H9 (cell line): Measurements from ENCODE around the gene PPP1R15A. TPM values are rescaled to one million over a fixed set of nuclear protein-coding genes. Genes with fewer than 3 reads are reported as not detected.
A peak's percentile ranks its signal among the peaks of the same experiment; 100 is the strongest.

Experiments used
- DNase-seq: peaks from one replicate; pipeline ENCODE4 v3.0.0-alpha.2; 2017
- H2AFZ ChIP-seq: one replicate; pipeline ENCODE4 v1.6.1; 2013; ENCODE audit warnings: mild to moderate bottlenecking, low read length, control low read depth, moderate library complexity
- H2AK5ac ChIP-seq: 2 replicates; pipeline ENCODE4 v1.6.1; 2013; ENCODE audit warnings: low read length, control low read depth, mixed read lengths; ENCODE audit not compliant: insufficient read length
- H2BK120ac ChIP-seq: one replicate; pipeline ENCODE4 v1.6.1; 2013; ENCODE audit warnings: low read depth, mild to moderate bottlenecking, low read length, control low read depth, inconsistent platforms; ENCODE audit not compliant: poor library complexity, severe bottlenecking
- H2BK12ac ChIP-seq: 2 replicates; pipeline ENCODE4 v1.6.1; 2013; ENCODE audit warnings: low read length, control low read depth, mixed read lengths, low read depth; ENCODE audit not compliant: insufficient read length
- H2BK15ac ChIP-seq: 2 replicates; pipeline ENCODE4 v1.6.1; 2013; ENCODE audit warnings: low read depth, low read length, control low read depth
- H2BK20ac ChIP-seq: one replicate; pipeline ENCODE4 v1.6.1; 2013; ENCODE audit warnings: low read depth, mild to moderate bottlenecking, low read length, control low read depth, inconsistent platforms; ENCODE audit not compliant: poor library complexity, severe bottlenecking
- H2BK5ac ChIP-seq: 2 replicates; pipeline ENCODE4 v1.6.1; 2013; ENCODE audit warnings: low read length, control low read depth, mixed read lengths; ENCODE audit not compliant: insufficient read length
- H3K14ac ChIP-seq: 2 replicates; pipeline ENCODE4 v1.6.1; 2013; ENCODE audit warnings: low read length, control low read depth; ENCODE audit not compliant: insufficient read depth
- H3K18ac ChIP-seq: 2 replicates; pipeline ENCODE4 v1.6.1; 2013; ENCODE audit warnings: low read depth, mild to moderate bottlenecking, mixed read lengths, low read length, control low read depth; ENCODE audit not compliant: insufficient read length
- H3K23ac ChIP-seq: 2 replicates; pipeline ENCODE4 v1.6.1; 2013; ENCODE audit warnings: low read length, control low read depth, mixed read lengths, low read depth; ENCODE audit not compliant: insufficient read length
- H3K23me2 ChIP-seq: 2 replicates; pipeline ENCODE4 v1.6.1; 2013; ENCODE audit warnings: low read depth, mild to moderate bottlenecking, mixed read lengths, low read length, control low read depth; ENCODE audit not compliant: insufficient read length, poor library complexity, severe bottlenecking
- H3K27ac ChIP-seq: 2 replicates; pipeline ENCODE4 v1.5.1; 2013; ENCODE audit warnings: low read length, control low read depth, mixed read lengths, low read depth; ENCODE audit not compliant: insufficient read length
- H3K27me3 ChIP-seq: 2 replicates; pipeline ENCODE4 v1.6.1; 2013; ENCODE audit warnings: low read length, control low read depth, inconsistent platforms; ENCODE audit not compliant: insufficient read depth
- H3K4ac ChIP-seq: 2 replicates; pipeline ENCODE4 v1.6.1; 2013; ENCODE audit warnings: low read depth, mild to moderate bottlenecking, control low read depth, inconsistent platforms, low read length, moderate library complexity
- H3K4me1 ChIP-seq: 2 replicates; pipeline ENCODE4 v1.6.1; 2013; ENCODE audit warnings: low read length, control low read depth, inconsistent platforms; ENCODE audit not compliant: insufficient read depth
- H3K4me2 ChIP-seq: 2 replicates; pipeline ENCODE4 v1.6.1; 2013; ENCODE audit warnings: low read length, control low read depth, mixed read lengths; ENCODE audit not compliant: insufficient read length, insufficient read depth
- H3K56ac ChIP-seq: 2 replicates; pipeline ENCODE4 v1.6.1; 2013; ENCODE audit warnings: low read depth, mild to moderate bottlenecking, mixed read lengths, low read length, control low read depth; ENCODE audit not compliant: insufficient read length
- H3K79me1 ChIP-seq: 2 replicates; pipeline ENCODE4 v1.6.1; 2013; ENCODE audit warnings: low read depth, mild to moderate bottlenecking, moderate library complexity, low read length, control low read depth, inconsistent platforms; ENCODE audit not compliant: insufficient read depth, poor library complexity, severe bottlenecking
- H3K79me2 ChIP-seq: 2 replicates; pipeline ENCODE4 v1.6.1; 2013; ENCODE audit warnings: low read length, control low read depth, inconsistent platforms; ENCODE audit not compliant: insufficient read depth
- H3K9ac ChIP-seq: 2 replicates; pipeline ENCODE4 v1.6.1; 2013; ENCODE audit warnings: low read length, control low read depth, mixed read lengths; ENCODE audit not compliant: insufficient read length; ENCODE audit errors: extremely low read depth
- H3K9me3 ChIP-seq: one replicate; pipeline ENCODE4 v1.6.1; 2013; ENCODE audit warnings: low read depth, low read length, inconsistent platforms; ENCODE audit not compliant: control insufficient read depth
- H3T11ph ChIP-seq: one replicate; pipeline ENCODE4 v1.6.1; 2013; ENCODE audit warnings: mild to moderate bottlenecking, low read length, control low read depth, inconsistent platforms
- H4K20me1 ChIP-seq: one replicate; pipeline ENCODE4 v1.6.1; 2013; ENCODE audit not compliant: control insufficient read depth, insufficient read length, insufficient read depth
- H4K5ac ChIP-seq: 2 replicates; pipeline ENCODE4 v1.6.1; 2013; ENCODE audit warnings: low read depth, mild to moderate bottlenecking, mixed read lengths, low read length, control low read depth; ENCODE audit not compliant: insufficient read length
- H4K8ac ChIP-seq: replicated peaks from 2 replicates; pipeline ENCODE4 v1.6.1; 2013; ENCODE audit warnings: low read length, control low read depth, mixed read lengths, low read depth; ENCODE audit not compliant: insufficient read length
- H4K91ac ChIP-seq: 2 replicates; pipeline ENCODE4 v1.6.1; 2013; ENCODE audit warnings: low read depth, mild to moderate bottlenecking, moderate library complexity, mixed read lengths, low read length, control low read depth; ENCODE audit not compliant: insufficient read length
- H3K27ac Mint-ChIP-seq, 3 experiments: 2 replicates in 2 of 3; 3 replicates in 1 of 3; pipeline ENCODE4 v1.8.0; 2020 to 2021; ENCODE audit warnings: mixed read lengths in 3 of 3, mild to moderate bottlenecking in 1 of 3, moderate library complexity in 1 of 3
- H3K27me3 Mint-ChIP-seq: 2 replicates; pipeline ENCODE4 v1.8.0; 2021; ENCODE audit warnings: low read depth, mild to moderate bottlenecking, moderate library complexity, mixed read lengths
- H3K36me3 Mint-ChIP-seq, 3 experiments: 2 replicates in 2 of 3; 3 replicates in 1 of 3; pipeline ENCODE4 v1.8.0; 2020 to 2021; ENCODE audit warnings: low read depth in 3 of 3, mixed read lengths in 3 of 3; ENCODE audit not compliant: insufficient read depth in 1 of 3
- H3K4me1 Mint-ChIP-seq, 2 experiments: 2 replicates each; pipeline ENCODE4 v1.8.0; 2020; ENCODE audit warnings: mixed read lengths in 2 of 2
- H3K4me3 Mint-ChIP-seq, 2 experiments: 2 replicates in 1 of 2; 3 replicates in 1 of 2; pipeline ENCODE4 v1.8.0; 2020 to 2021; ENCODE audit warnings: mild to moderate bottlenecking in 2 of 2, mixed read lengths in 2 of 2, moderate library complexity in 1 of 2
- H3K9me3 Mint-ChIP-seq, 2 experiments: 2 replicates in 1 of 2; 3 replicates in 1 of 2; pipeline ENCODE4 v1.8.0; 2020; ENCODE audit warnings: mild to moderate bottlenecking in 2 of 2, mixed read lengths in 2 of 2, moderate library complexity in 1 of 2
- CTCF ChIP-seq: fragments of 200-600 bp; sonication (generic); conservative IDR thresholded peaks from 3 replicates; pipeline ENCODE4 v1.8.0; 2021; ENCODE audit warnings: antibody characterized with exemption, mild to moderate bottlenecking
- WGBS: extraction: QIAGEN DNeasy Blood & Tissue Kit; methylation state at CpG from one replicate; pipeline ENCODE4 v1.1.7; 2013; ENCODE audit warnings: missing lambda C conversion rate, low lambda C conversion rate, mixed read lengths; ENCODE audit not compliant: insufficient read length; ENCODE audit errors: extremely low coverage; 5-methylcytosine and 5-hydroxymethylcytosine counted together
- total RNA-seq: library from RNA; stranded (reverse); gene quantifications from 2 replicates; pipeline ENCODE4 v1.2.1, GENCODE V29; 2021

Gene PPP1R15A
- total RNA-seq, 1 experiment from 2014 or later, result 17.2 TPM

- no peak overlapping the region for H2BK20ac ChIP-seq
- peak overlapping the region in 1 of 3 experiments; percentile 86; a peak in 2 of 7 replicates for H3K27ac Mint-ChIP-seq
Observed at GRCh38 chr19:48890551-48890950, 18.3 kb downstream of the PPP1R15A start.

More at GRCh38 chr19:48890551-48890950, 18.3 kb downstream of the PPP1R15A start:
- H4K5ac ChIP-seq, result no peak overlapping the region
- no peak overlapping the region for H3K56ac ChIP-seq
- H4K20me1 ChIP-seq, result no peaks in the 10 kb centered on the region
- H3K23me2 ChIP-seq, result no peaks in the 10 kb centered on the region
- no peak overlapping the region for H4K91ac ChIP-seq
- H3K27me3 ChIP-seq, result no peaks in the 10 kb centered on the region
- TF ChIP-seq CTCF, result no peak
- no peak overlapping the region for H2AFZ ChIP-seq
- Mint-ChIP-seq H3K27me3 (peaks cover 2% of the 10 kb centered on the region; the same call in 1 of the 2 replicates), H3K9me3 (no peaks in the 10 kb centered on the region), H3K4me3 (no peak overlapping the region), H3K36me3 (no peaks in the 10 kb centered on the region), H3K4me1 (peaks cover 11 to 22% of the 10 kb centered on the region in 2 experiments)
- H3K9me3 ChIP-seq, result no peaks in the 10 kb centered on the region
- no CpG with 5 or more reads among the region's 4 CpGs for WGBS
- no peak overlapping the region for H3K9ac ChIP-seq
- no peak for DNase-seq
- no peak overlapping the region for H2BK5ac ChIP-seq
- no peak overlapping the region for H2BK120ac ChIP-seq
- no peak overlapping the region for H2BK12ac ChIP-seq
- H3K23ac ChIP-seq, result no peak overlapping the region
- H3K4me2 ChIP-seq, result no peak overlapping the region
- no peak overlapping the region for H2AK5ac ChIP-seq
- H3K4ac ChIP-seq, result no peak overlapping the region
- H2BK15ac ChIP-seq, result no peak overlapping the region
- no peak overlapping the region for H4K8ac ChIP-seq
- no peak overlapping the region for H3K27ac ChIP-seq
- H3K18ac ChIP-seq, result no peak overlapping the region
- no peak overlapping the region for H3T11ph ChIP-seq
- H3K4me1 ChIP-seq, result no peaks in the 10 kb centered on the region; the same call in 1 of the 2 replicates
- no peaks in the 10 kb centered on the region for H3K79me1 ChIP-seq
- H3K14ac ChIP-seq, result no peak overlapping the region
- no peaks in the 10 kb centered on the region for H3K79me2 ChIP-seq
